IPS-18a (cell line): ENCODE results near the gene RUFY3.
"Not testable (repeated sequence)": the region's sequence is repeated elsewhere in the genome, so short reads cannot be mapped to it uniquely, and the experiment has no call there.

Source experiments
- H3K27ac ChIP-seq: one replicate; pipeline ENCODE4 v1.5.1; 2013; ENCODE audit warnings: low read length
- H3K27me3 ChIP-seq: one replicate; pipeline ENCODE4 v1.6.1; 2013; ENCODE audit warnings: mild to moderate bottlenecking, low read length; ENCODE audit not compliant: control insufficient read depth, insufficient read depth
- H3K36me3 ChIP-seq: one replicate; pipeline ENCODE4 v1.6.1; 2013; ENCODE audit warnings: low read depth, low read length; ENCODE audit not compliant: control insufficient read depth
- H3K4me1 ChIP-seq: one replicate; pipeline ENCODE4 v1.6.1; 2013; ENCODE audit warnings: low read depth, low read length; ENCODE audit not compliant: control insufficient read depth
- H3K4me3 ChIP-seq: one replicate; pipeline ENCODE4 v1.5.1; 2013; ENCODE audit warnings: low read length
- H3K9ac ChIP-seq: one replicate; pipeline ENCODE4 v1.6.1; 2013; ENCODE audit warnings: mild to moderate bottlenecking, low read length, moderate library complexity
- H3K9me3 ChIP-seq: one replicate; pipeline ENCODE4 v1.6.1; 2013; ENCODE audit warnings: low read depth, low read length; ENCODE audit not compliant: control insufficient read depth

The RUFY3 gene

GRCh38 chr4:70721747-70722146, at the start of gene RUFY3:
RUFY3 (plus strand) TSS chr4:70721964; CDS start chr4:70722574, 610 bp downstream.
- Histone ChIP-seq H3K36me3 (no peaks in the 10 kb centered on the region), H3K9me3 (no peaks in the 10 kb centered on the region), H3K4me1 (peaks cover 6% of the 10 kb centered on the region), H3K27me3 (no peaks in the 10 kb centered on the region), H3K27ac (no peak within 1 kb of the TSS), H3K9ac (no peak within 1 kb of the TSS), H3K4me3 (no peak within 1 kb of the TSS)

- Histone ChIP-seq H3K9ac (no peak overlapping the region), H3K36me3 (no peaks in the 10 kb centered on the region), H3K4me3 (no peak overlapping the region), H3K27me3 (no peaks in the 10 kb centered on the region), H3K9me3 (no peaks in the 10 kb centered on the region), H3K27ac (no peak overlapping the region), H3K4me1 (no peaks in the 10 kb centered on the region)
Measured at GRCh38 chr4:70674191-70674590, 47.6 kb upstream of the RUFY3 start.

GRCh38 chr4:70674731-70675130, 47.0 kb upstream of the RUFY3 start:
- no peak overlapping the region for H3K27ac ChIP-seq
- H3K27me3 ChIP-seq: no peaks in the 10 kb centered on the region
- no peaks in the 10 kb centered on the region for H3K36me3 ChIP-seq
- H3K4me1 ChIP-seq: no peaks in the 10 kb centered on the region
- no peaks in the 10 kb centered on the region for H3K9me3 ChIP-seq
- H3K4me3 ChIP-seq: no peak overlapping the region
- no peak overlapping the region for H3K9ac ChIP-seq

GRCh38 chr4:70676554-70677090, 45.1 kb upstream of the RUFY3 start:
- H3K9ac ChIP-seq: no peak overlapping the region

GRCh38 chr4:70678383-70678999, 43.3 kb upstream of the RUFY3 start:
- no peak overlapping the region for H3K4me3 ChIP-seq
- no peaks in the 10 kb centered on the region for H3K9me3 ChIP-seq
- H3K36me3 ChIP-seq: no peaks in the 10 kb centered on the region
- no peaks in the 10 kb centered on the region for H3K4me1 ChIP-seq
- H3K27ac ChIP-seq: no peak overlapping the region
- H3K27me3 ChIP-seq: no peaks in the 10 kb centered on the region
- H3K9ac ChIP-seq: no peak overlapping the region

More at GRCh38 chr4:70676554-70677090, 45.1 kb upstream of the RUFY3 start:
- no peaks in the 10 kb centered on the region for H3K4me1 ChIP-seq
- H3K27ac ChIP-seq: no peak overlapping the region
- no peaks in the 10 kb centered on the region for H3K9me3 ChIP-seq
- no peaks in the 10 kb centered on the region for H3K36me3 ChIP-seq
- no peaks in the 10 kb centered on the region for H3K27me3 ChIP-seq
- no peak overlapping the region for H3K4me3 ChIP-seq

GRCh38 chr4:70680934-70681333, 40.8 kb upstream of the RUFY3 start:
- Histone ChIP-seq H3K4me1 (no peaks in the 10 kb centered on the region), H3K27ac (no peak overlapping the region), H3K4me3 (no peak overlapping the region), H3K9ac (no peak overlapping the region), H3K36me3 (no peaks in the 10 kb centered on the region), H3K27me3 (no peaks in the 10 kb centered on the region), H3K9me3 (no peaks in the 10 kb centered on the region)

GRCh38 chr4:70681704-70682103, 40.1 kb upstream of the RUFY3 start:
- Histone ChIP-seq H3K9me3 (no peaks in the 10 kb centered on the region), H3K4me3 (no peak overlapping the region), H3K27me3 (no peaks in the 10 kb centered on the region), H3K27ac (no peak overlapping the region), H3K4me1 (no peaks in the 10 kb centered on the region), H3K36me3 (no peaks in the 10 kb centered on the region), H3K9ac (no peak overlapping the region)

- H3K36me3 ChIP-seq, H3K9me3 ChIP-seq, H3K4me3 ChIP-seq, H3K27ac ChIP-seq, H3K9ac ChIP-seq, H3K27me3 ChIP-seq, H3K4me1 ChIP-seq: not testable (repeated sequence)
Measured at GRCh38 chr4:70682142-70682541, 39.6 kb upstream of the RUFY3 start.

GRCh38 chr4:70687392-70687791, 34.4 kb upstream of the RUFY3 start:
- peak overlapping the region; percentile 96 for H3K4me3 ChIP-seq
- peaks cover 12% of the 10 kb centered on the region for H3K4me1 ChIP-seq
- peak overlapping the region; percentile 91 for H3K9ac ChIP-seq
- H3K9me3 ChIP-seq: no peaks in the 10 kb centered on the region
- H3K27ac ChIP-seq: no peak overlapping the region
- peaks cover 9% of the 10 kb centered on the region for H3K36me3 ChIP-seq
- no peaks in the 10 kb centered on the region for H3K27me3 ChIP-seq

GRCh38 chr4:70687821-70688794, 33.7 kb upstream of the RUFY3 start, which contains the start of gene UTP3:
UTP3 (plus strand) TSS chr4:70688532; CDS start chr4:70688678, 146 bp downstream.
- Histone ChIP-seq H3K9me3 (no peaks in the 10 kb centered on the region), H3K36me3 (peaks cover 9% of the 10 kb centered on the region), H3K9ac (peak within 1 kb of the TSS; percentile 91), H3K27ac (peak within 1 kb of the TSS; percentile 86), H3K4me3 (peak within 1 kb of the TSS; percentile 96), H3K4me1 (peaks cover 12% of the 10 kb centered on the region), H3K27me3 (no peaks in the 10 kb centered on the region)

GRCh38 chr4:70688795-70689231, 33.0 kb upstream of the RUFY3 start:
- Histone ChIP-seq H3K27me3 (no peaks in the 10 kb centered on the region), H3K9me3 (no peaks in the 10 kb centered on the region), H3K9ac (peak overlapping the region; percentile 91), H3K36me3 (peaks cover 9% of the 10 kb centered on the region), H3K27ac (peak overlapping the region; percentile 85), H3K4me1 (peaks cover 12% of the 10 kb centered on the region), H3K4me3 (peak overlapping the region; percentile 96)
